Measurements from ENCODE around the gene RNF130. TPM values are rescaled to one million over a fixed set of nuclear protein-coding genes. Genes with fewer than 3 reads are reported as not detected.

The RNF130 gene
- total and polyA plus RNA-seq, 4 donors = 24.9 to 93.1 (median 51.4) TPM

DNA sequence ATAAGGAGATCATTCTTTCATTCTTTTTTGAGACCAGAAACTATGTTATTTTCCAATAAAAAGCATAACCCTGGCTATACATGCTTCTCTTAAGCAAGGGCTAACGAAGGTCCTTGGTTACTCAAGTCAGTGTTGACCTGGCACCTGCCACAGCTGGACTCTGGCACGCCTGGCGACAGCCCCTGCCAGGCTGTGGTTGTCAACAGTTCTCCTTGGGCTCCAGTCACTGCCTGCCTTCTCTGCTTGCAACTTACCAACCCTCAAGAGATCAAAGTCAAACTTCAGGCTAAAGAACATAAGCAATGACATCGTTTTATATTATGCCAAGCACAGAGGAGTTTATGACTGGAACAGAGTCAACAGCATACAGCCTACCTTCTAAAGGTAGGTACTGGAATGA, 102.4 kb downstream of the RNF130 start:
- H3K4me1 ChIP-seq (ENCODE audit: control insufficient read depth in 4 of 4, insufficient read depth in 4 of 4, low read length in 3 of 4) = peaks cover 2 to 17% (median 15%) of the 10 kb centered on the region in 4 donors
- no peak overlapping the region for H3K9ac ChIP-seq (ENCODE audit: low read depth in 1 of 2, low read length in 2 of 2)
- 31% methylated on average over 4 of the region's 4 CpGs for WGBS
- no peak overlapping the region for H3K4me3 ChIP-seq (ENCODE audit: low read depth in 1 of 3, low read length in 3 of 3)
- H3K27me3 ChIP-seq (ENCODE audit: control insufficient read depth in 4 of 4, insufficient read depth in 4 of 4, low read length in 3 of 4) = no peaks in the 10 kb centered on the region
- TF ChIP-seq ZBTB33 (IDR thresholded peaks at IDR 0.05) = no peak
- TF ChIP-seq TAF1 (conservative IDR thresholded peaks at IDR 0.05) = no peak
- peak in 1 of 2 donors; percentile 52 for TF ChIP-seq JUND (IDR thresholded peaks at IDR 0.05)
- peak; percentile 81 to 83 for TF ChIP-seq HNF4A (conservative IDR thresholded peaks at IDR 0.05)
- no peak for TF ChIP-seq GABPA (IDR thresholded peaks at IDR 0.05 in 1 of 2, conservative IDR thresholded peaks at IDR 0.05 in 1 of 2)
- no peak for TF ChIP-seq REST (IDR thresholded peaks at IDR 0.05)
- TF ChIP-seq SP1 (IDR thresholded peaks at IDR 0.05) = peak; percentile 48
- no peak for TF ChIP-seq YY1 (IDR thresholded peaks at IDR 0.05)
- peak; percentile 60 for TF ChIP-seq HNF4G (IDR thresholded peaks at IDR 0.05)
- no peak for TF ChIP-seq ATF3 (IDR thresholded peaks at IDR 0.05)
- TF ChIP-seq RXRA (IDR thresholded peaks at IDR 0.05) = peak; percentile 42 to 69
- no peak for TF ChIP-seq CTCF (IDR thresholded peaks at IDR 0.05; ENCODE audit: low read depth, low read length, missing input control)
- TF ChIP-seq FOXA2 (IDR thresholded peaks at IDR 0.05) = peak; percentile 50
- no peak for TF ChIP-seq EGR1 (IDR thresholded peaks at IDR 0.05; ENCODE audit: low read depth in 2 of 2)
- no peak for TF ChIP-seq NR2F2 (IDR thresholded peaks at IDR 0.05)
- peak; percentile 47 for TF ChIP-seq FOXA1 (IDR thresholded peaks at IDR 0.05)
- TF ChIP-seq, protein P1, sequence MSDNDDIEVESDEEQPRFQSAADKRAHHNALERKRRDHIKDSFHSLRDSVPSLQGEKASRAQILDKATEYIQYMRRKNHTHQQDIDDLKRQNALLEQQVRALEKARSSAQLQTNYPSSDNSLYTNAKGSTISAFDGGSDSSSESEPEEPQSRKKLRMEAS (IDR thresholded peaks at IDR 0.05) = peak; percentile 35
- peak; percentile 9 to 36 for TF ChIP-seq RAD21 (IDR thresholded peaks at IDR 0.05)
- H3K36me3 ChIP-seq (ENCODE audit: control insufficient read depth in 4 of 4, insufficient read depth in 3 of 4, low read depth in 1 of 4, low read length in 3 of 4) = peaks cover 1 to 21% (median 14%) of the 10 kb centered on the region in 4 donors
- no peak overlapping the region for H3K27ac ChIP-seq (ENCODE audit: low read depth in 1 of 2, low read length in 2 of 2)
- DNase-seq (ENCODE audit: low spot score) = no peak
- no peaks in the 10 kb centered on the region for H3K9me3 ChIP-seq (ENCODE audit: control insufficient read depth in 4 of 4, low read length in 3 of 4)
